ENCODE results near the gene CHST13.
"Not testable (repeated sequence)": the region's sequence is repeated elsewhere in the genome, so short reads cannot be mapped to it uniquely, and the experiment has no call there.

The CHST13 gene

GRCh38 chr3:126582311-126582710, 58.4 kb downstream of the CHST13 start:
- no peak for DNase-seq (ENCODE audit: low read depth in 2 of 2)

GRCh38 chr3:126591515-126591914, 67.6 kb downstream of the CHST13 start:
- not testable (repeated sequence) for DNase-seq (ENCODE audit: low read depth in 2 of 2)

Data from stimulated activated CD4-positive, alpha-beta T cell treated with anti-CD3 and anti-CD28 coated beads, Interleukin-15, amount 100 ng/mL, for 48 hours (primary cell).